Neural cell (in vitro differentiated cells): Measurements from ENCODE around the gene DSCAM. TPM values are rescaled to one million over a fixed set of nuclear protein-coding genes. Genes with fewer than 3 reads are reported as not detected.
A peak's percentile ranks its signal among the peaks of the same experiment; 100 is the strongest.

Source experiments
- H2AFZ ChIP-seq: fragments of 200-600, 300-800 bp; sonication (generic), shearing (Covaris generic); 2 replicates; pipeline ENCODE4 v1.6.0; 2014; ENCODE audit warnings: low read depth, mild to moderate bottlenecking, antibody characterized with exemption, low read length, moderate library complexity
- H3F3A ChIP-seq: fragments of 200-600 bp; shearing (Covaris generic); 2 replicates; pipeline ENCODE4 v1.6.1; 2016; ENCODE audit warnings: mild to moderate bottlenecking, moderate library complexity, mixed read lengths, antibody characterized with exemption, low read length; ENCODE audit not compliant: insufficient read depth, poor library complexity, severe bottlenecking
- H3K27ac ChIP-seq: fragments of 200-600, 300-800 bp; sonication (generic), shearing (Covaris generic); 2 replicates; pipeline ENCODE4 v1.5.1; 2014; ENCODE audit warnings: mild to moderate bottlenecking, low read length, moderate library complexity
- H3K27me3 ChIP-seq: fragments of 300-800, 200-600 bp; sonication (generic), shearing (Covaris generic); 2 replicates; pipeline ENCODE4 v1.6.0; 2014; ENCODE audit warnings: mild to moderate bottlenecking, low read depth, low read length, moderate library complexity; ENCODE audit not compliant: insufficient read depth
- H3K36me3 ChIP-seq: fragments of 300-800, 200-600 bp; sonication (generic), shearing (Covaris generic); 2 replicates; pipeline ENCODE4 v1.5.1; 2014; ENCODE audit warnings: mild to moderate bottlenecking, antibody characterized with exemption, low read length, moderate library complexity; ENCODE audit not compliant: insufficient read depth
- H3K4me2 ChIP-seq: fragments of 300-800, 200-600 bp; sonication (generic), shearing (Covaris generic); 2 replicates; pipeline ENCODE4 v1.6.0; 2014; ENCODE audit warnings: mild to moderate bottlenecking, low read length
- H3K4me3 ChIP-seq: fragments of 300-800, 200-600 bp; sonication (generic), shearing (Covaris generic); 2 replicates; pipeline ENCODE4 v1.5.1; 2014; ENCODE audit warnings: mild to moderate bottlenecking, low read length, moderate library complexity
- H3K79me2 ChIP-seq: fragments of 200-600 bp; shearing (Covaris generic); replicated peaks from 2 replicates; pipeline ENCODE4 v1.6.0; 2014; ENCODE audit warnings: mild to moderate bottlenecking, low read length, moderate library complexity; ENCODE audit not compliant: insufficient read depth
- H3K9ac ChIP-seq: fragments of 300-800, 200-600 bp; sonication (generic), shearing (Covaris generic); 2 replicates; pipeline ENCODE4 v1.6.1; 2016; ENCODE audit warnings: mild to moderate bottlenecking, low read length, mixed read lengths
- H3K9me2 ChIP-seq: fragments of 200-600 bp; shearing (Covaris generic); 2 replicates; pipeline ENCODE4 v1.6.1; 2016; ENCODE audit warnings: mild to moderate bottlenecking, low read length, mixed read lengths; ENCODE audit not compliant: insufficient read depth
- H3K9me3 ChIP-seq: fragments of 200-600, 300-800 bp; sonication (generic), shearing (Covaris generic); 2 replicates; pipeline ENCODE4 v1.6.1; 2016; ENCODE audit warnings: mild to moderate bottlenecking, mixed run types, low read length, moderate library complexity, mixed read lengths
- H4K20me1 ChIP-seq: fragments of 200-600 bp; shearing (Covaris generic); 2 replicates; pipeline ENCODE4 v1.6.1; 2016; ENCODE audit warnings: mild to moderate bottlenecking, mixed run types; ENCODE audit not compliant: insufficient read depth
- CTCF ChIP-seq: fragments of 450-650 bp; IDR thresholded peaks from 2 replicates; pipeline ENCODE4 v1.5.1; 2014; ENCODE audit warnings: antibody characterized with exemption, mild to moderate bottlenecking, moderate library complexity; ENCODE audit not compliant: poor library complexity, severe bottlenecking
- EZH2 ChIP-seq: fragments of 200-600, 300-800 bp; shearing (Covaris generic), sonication (generic); IDR thresholded peaks from 2 replicates; pipeline ENCODE4 v1.6.1; 2014; ENCODE audit warnings: antibody characterized with exemption, low read length, borderline replicate concordance, mild to moderate bottlenecking; ENCODE audit not compliant: insufficient read depth, poor library complexity, severe bottlenecking
- POLR2AphosphoS5 ChIP-seq: IDR thresholded peaks from 2 replicates; pipeline ENCODE4 v1.6.1; 2012
- RAD21 ChIP-seq: fragments of 450-650 bp; conservative IDR thresholded peaks from 2 replicates; pipeline ENCODE4 v1.6.1; 2014; ENCODE audit warnings: antibody characterized with exemption, mild to moderate bottlenecking, moderate library complexity
- SMC3 ChIP-seq: fragments of 450-650 bp; conservative IDR thresholded peaks from 2 replicates; pipeline ENCODE4 v1.6.1; 2014; ENCODE audit warnings: antibody characterized with exemption, mild to moderate bottlenecking, moderate library complexity; ENCODE audit not compliant: poor library complexity
- polyA plus RNA-seq: library from polyadenylated mRNA; depleted of rRNA; stranded (reverse); fragments of >200 nt; gene quantifications from 2 replicates; pipeline ENCODE4 v1.2.3, GENCODE V29; 2014
- TF ChIP-seq, protein P1 (sequence below): IDR thresholded peaks from 2 replicates; pipeline ENCODE4 v1.6.1; 2012; ENCODE audit warnings: borderline replicate concordance

DSCAM gene
- polyA plus RNA-seq, 1 donor from 2014 or later: 5.3 TPM

- no peak overlapping the region for H3K27ac ChIP-seq
- H3K4me2 ChIP-seq: no peak overlapping the region
- no peaks in the 10 kb centered on the region for H3K36me3 ChIP-seq
- H3K27me3 ChIP-seq: no peaks in the 10 kb centered on the region
- TF ChIP-seq EZH2 (no peak), SMC3 (no peak), RAD21 (no peak), CTCF (no peak)
- TF ChIP-seq, protein P1, sequence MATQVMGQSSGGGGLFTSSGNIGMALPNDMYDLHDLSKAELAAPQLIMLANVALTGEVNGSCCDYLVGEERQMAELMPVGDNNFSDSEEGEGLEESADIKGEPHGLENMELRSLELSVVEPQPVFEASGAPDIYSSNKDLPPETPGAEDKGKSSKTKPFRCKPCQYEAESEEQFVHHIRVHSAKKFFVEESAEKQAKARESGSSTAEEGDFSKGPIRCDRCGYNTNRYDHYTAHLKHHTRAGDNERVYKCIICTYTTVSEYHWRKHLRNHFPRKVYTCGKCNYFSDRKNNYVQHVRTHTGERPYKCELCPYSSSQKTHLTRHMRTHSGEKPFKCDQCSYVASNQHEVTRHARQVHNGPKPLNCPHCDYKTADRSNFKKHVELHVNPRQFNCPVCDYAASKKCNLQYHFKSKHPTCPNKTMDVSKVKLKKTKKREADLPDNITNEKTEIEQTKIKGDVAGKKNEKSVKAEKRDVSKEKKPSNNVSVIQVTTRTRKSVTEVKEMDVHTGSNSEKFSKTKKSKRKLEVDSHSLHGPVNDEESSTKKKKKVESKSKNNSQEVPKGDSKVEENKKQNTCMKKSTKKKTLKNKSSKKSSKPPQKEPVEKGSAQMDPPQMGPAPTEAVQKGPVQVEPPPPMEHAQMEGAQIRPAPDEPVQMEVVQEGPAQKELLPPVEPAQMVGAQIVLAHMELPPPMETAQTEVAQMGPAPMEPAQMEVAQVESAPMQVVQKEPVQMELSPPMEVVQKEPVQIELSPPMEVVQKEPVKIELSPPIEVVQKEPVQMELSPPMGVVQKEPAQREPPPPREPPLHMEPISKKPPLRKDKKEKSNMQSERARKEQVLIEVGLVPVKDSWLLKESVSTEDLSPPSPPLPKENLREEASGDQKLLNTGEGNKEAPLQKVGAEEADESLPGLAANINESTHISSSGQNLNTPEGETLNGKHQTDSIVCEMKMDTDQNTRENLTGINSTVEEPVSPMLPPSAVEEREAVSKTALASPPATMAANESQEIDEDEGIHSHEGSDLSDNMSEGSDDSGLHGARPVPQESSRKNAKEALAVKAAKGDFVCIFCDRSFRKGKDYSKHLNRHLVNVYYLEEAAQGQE: no peak
- no peak overlapping the region for H2AFZ ChIP-seq
- no peak overlapping the region for H3K9ac ChIP-seq
- no peaks in the 10 kb centered on the region for H4K20me1 ChIP-seq
- no peaks in the 10 kb centered on the region for H3K9me3 ChIP-seq
- H3K4me3 ChIP-seq: no peak overlapping the region
- H3K79me2 ChIP-seq: no peaks in the 10 kb centered on the region
- H3K9me2 ChIP-seq: no peaks in the 10 kb centered on the region
- no peaks in the 10 kb centered on the region for H3F3A ChIP-seq
These were observed 780.7 kb downstream of the DSCAM start for GRCh38 chr21:40066221-40066620.

GRCh38 chr21:40060083-40060677 lies 786.8 kb downstream of the DSCAM start:
- Histone ChIP-seq H3K36me3 (no peaks in the 10 kb centered on the region), H3K9ac (no peak overlapping the region), H3K4me3 (no peak overlapping the region), H3K9me2 (no peaks in the 10 kb centered on the region), H4K20me1 (no peaks in the 10 kb centered on the region), H2AFZ (no peak overlapping the region), H3K79me2 (no peaks in the 10 kb centered on the region), H3K27me3 (no peaks in the 10 kb centered on the region), H3K9me3 (no peaks in the 10 kb centered on the region), H3F3A (no peaks in the 10 kb centered on the region), H3K27ac (peak overlapping the region; percentile 26), H3K4me2 (no peak overlapping the region)
- TF ChIP-seq RAD21 (no peak), POLR2AphosphoS5 (peak; percentile 36)

DNA sequence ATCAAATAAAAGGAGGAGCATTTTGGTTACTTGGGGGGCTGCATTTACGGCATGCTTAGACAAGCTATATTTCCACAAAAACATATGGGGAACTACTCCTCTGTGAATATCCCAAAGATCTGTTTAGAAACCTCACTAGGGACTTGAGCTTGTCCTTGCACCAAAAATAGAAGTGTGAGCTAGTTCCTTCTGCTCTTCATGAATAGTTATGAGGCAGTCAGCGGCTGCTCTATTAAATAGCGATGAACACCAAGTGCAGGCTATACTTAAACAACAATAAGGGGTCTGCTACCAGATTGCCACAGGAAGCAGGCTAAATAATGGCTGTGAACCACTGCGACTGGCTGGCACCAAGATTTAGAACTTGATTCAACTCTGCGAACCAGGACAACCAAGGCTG lies 789.6 kb downstream of the DSCAM start:
- no peaks in the 10 kb centered on the region for H3F3A ChIP-seq
- H3K4me3 ChIP-seq: no peak overlapping the region
- no peaks in the 10 kb centered on the region for H3K36me3 ChIP-seq
- H3K9ac ChIP-seq: no peak overlapping the region
- no peaks in the 10 kb centered on the region for H3K9me2 ChIP-seq
- no peak overlapping the region for H3K27ac ChIP-seq
- H2AFZ ChIP-seq: no peak overlapping the region
- H3K27me3 ChIP-seq: no peaks in the 10 kb centered on the region
- H3K9me3 ChIP-seq: no peaks in the 10 kb centered on the region
- TF ChIP-seq RAD21 (no peak), EZH2 (no peak), SMC3 (no peak)
- H3K79me2 ChIP-seq: no peaks in the 10 kb centered on the region
- H3K4me2 ChIP-seq: no peak overlapping the region
- no peaks in the 10 kb centered on the region for H4K20me1 ChIP-seq
